HepG2 (cell line): ENCODE results near the gene AFAP1. TPM values are rescaled to one million over a fixed set of nuclear protein-coding genes. Genes with fewer than 3 reads are reported as not detected.

Source experiments
- ATAC-seq: fragments of 200-7000 bp; cut with Tn5 transposase; 3 replicates; pipeline ENCODE4 v1.9.1; 2020; ENCODE audit warnings: mild to moderate bottlenecking, moderate library complexity
- BruUV-seq: library from RNA; stranded (reverse); fragments of 400-500 nt; replicated peaks from 2 replicates; lab custom pipeline; 2021; lab: Mats Ljungman, UMichigan
- CTCF ChIA-PET: fragments of 300-600 bp; formaldehyde crosslinking; extraction: SDS; loops from one replicate; lab custom pipeline; 2021; ENCODE audit warnings: low total read pairs, inconsistent platforms, low intra/inter-chr PET ratio; lab: Yijun Ruan, JAX
- POLR2A ChIA-PET: fragments of 350-600 bp; sonication (Branson Sonifier 250); formaldehyde crosslinking; loops from one replicate; lab custom pipeline; 2020; ENCODE audit warnings: antibody characterized with exemption, inconsistent platforms; lab: Yijun Ruan, JAX
- DNase-seq: peaks from one replicate; pipeline ENCODE4 v3.0.0-alpha.2; 2015; ENCODE audit warnings: low spot score
- FAIRE-seq: peaks from 3 replicates; lab custom pipeline; 2011; peaks lifted over from hg19 to GRCh38; lab: Jason Lieb, UNC
- H2AFZ ChIP-seq: one replicate; pipeline ENCODE4 v1.6.1; 2011; ENCODE audit warnings: low read length, inconsistent platforms
- H3K27ac ChIP-seq: fragments of 300-600 bp; 3 replicates; pipeline ENCODE4 v1.8.0; 2011; ENCODE audit warnings: mixed run types, mild to moderate bottlenecking, mixed read lengths, low read length, inconsistent platforms; ENCODE audit not compliant: insufficient read depth; ENCODE audit errors: extremely low read length
- H3K27me3 ChIP-seq, 2 experiments: fragments of 200-600 bp in 1 of 2; 2 replicates in 1 of 2; 3 replicates in 1 of 2; pipeline versions ENCODE4 v1.6.0 to v1.8.0; 2011; ENCODE audit warnings: low read length in 2 of 2, mild to moderate bottlenecking in 2 of 2, moderate library complexity in 2 of 2, inconsistent platforms in 1 of 2; ENCODE audit not compliant: insufficient read depth in 2 of 2, control insufficient read depth in 1 of 2
- H3K36me3 ChIP-seq, 2 experiments: fragments of 200-600 bp in 1 of 2; replicated peaks in 1 of 2; 2 replicates in 1 of 2; 3 replicates in 1 of 2; pipeline versions ENCODE4 v1.5.1 to v1.8.0; 2011; ENCODE audit warnings: low read length in 2 of 2, inconsistent platforms in 1 of 2; ENCODE audit not compliant: insufficient read depth in 2 of 2, control insufficient read depth in 1 of 2
- H3K4me1 ChIP-seq: 2 replicates; pipeline ENCODE4 v1.5.1; 2012; ENCODE audit warnings: low read length, inconsistent platforms; ENCODE audit not compliant: insufficient read depth
- H3K4me2 ChIP-seq: 2 replicates; pipeline ENCODE4 v1.6.0; 2011; ENCODE audit warnings: low read depth, low read length, inconsistent platforms
- H3K4me3 ChIP-seq, 3 experiments: fragments of 200-600 bp in 1 of 3; sonication (generic), shearing (Covaris generic) in 1 of 3; replicated peaks in 1 of 3; 2 replicates each; pipeline ENCODE4 v1.5.1; 2011 to 2016; ENCODE audit warnings: low read length in 3 of 3, inconsistent platforms in 2 of 3, low read depth in 2 of 3, mild to moderate bottlenecking in 2 of 3, control low read depth in 1 of 3, mixed read lengths in 1 of 3; ENCODE audit not compliant: insufficient read depth in 1 of 3
- H3K79me2 ChIP-seq: one replicate; pipeline ENCODE4 v1.6.1; 2011; ENCODE audit warnings: low read length, inconsistent platforms; ENCODE audit not compliant: insufficient read depth
- H3K9ac ChIP-seq: 2 replicates; pipeline ENCODE4 v1.6.0; 2011; ENCODE audit warnings: mild to moderate bottlenecking, low read depth, low read length, inconsistent platforms; ENCODE audit not compliant: insufficient read depth
- H3K9me3 ChIP-seq: 2 replicates; pipeline ENCODE4 v1.5.1; 2012; ENCODE audit warnings: mild to moderate bottlenecking, low read length
- H4K20me1 ChIP-seq: 2 replicates; pipeline ENCODE4 v1.6.0; 2011; ENCODE audit warnings: inconsistent platforms, mild to moderate bottlenecking, low read length, moderate library complexity; ENCODE audit not compliant: insufficient read depth
- ATM ChIP-seq: fragments of 450-650 bp; IDR thresholded peaks from 2 replicates; pipeline ENCODE4 v1.7.1; 2017; ENCODE audit warnings: mild to moderate bottlenecking, borderline replicate concordance
- CEBPB ChIP-seq: IDR thresholded peaks from 2 replicates; pipeline ENCODE4 v1.6.1; 2011; ENCODE audit warnings: low read depth, low read length, improper control_type of control experiment, borderline replicate concordance
- FOXC1 ChIP-seq: sonication (generic); formaldehyde crosslinking; IDR thresholded peaks from 2 replicates; pipeline ENCODE4 v1.8.0; 2022; ENCODE audit warnings: mild to moderate bottlenecking, missing genetic modification reagents, borderline replicate concordance
- FOXP4 ChIP-seq: sonication (generic); formaldehyde crosslinking; IDR thresholded peaks from 2 replicates; pipeline ENCODE4 v1.4.0; 2020; ENCODE audit warnings: missing genetic modification reagents
- MAFF ChIP-seq: IDR thresholded peaks from 2 replicates; pipeline ENCODE4 v1.6.1; 2011; ENCODE audit warnings: low read depth, low read length, improper control_type of control experiment
- MTF2 ChIP-seq: sonication (generic); formaldehyde crosslinking; IDR thresholded peaks from 2 replicates; pipeline ENCODE4 v1.5.0; 2020; ENCODE audit warnings: missing genetic modification reagents, borderline replicate concordance
- POGZ ChIP-seq: sonication (generic); formaldehyde crosslinking; IDR thresholded peaks from 2 replicates; pipeline ENCODE4 v1.4.0; 2020; ENCODE audit warnings: mild to moderate bottlenecking, missing genetic modification reagents
- SOX6 ChIP-seq, 2 experiments: fragments of 450-650 bp in 1 of 2; sonication (generic) in 1 of 2; formaldehyde crosslinking in 1 of 2; IDR thresholded peaks; 2 replicates each; pipeline versions ENCODE4 v1.4.0 to v1.6.1; 2017 to 2020; ENCODE audit warnings: antibody characterized with exemption in 1 of 2, mild to moderate bottlenecking in 1 of 2, missing genetic modification reagents in 1 of 2
- SRSF4 ChIP-seq: fragments of 200-400 bp; formaldehyde crosslinking; IDR thresholded peaks from one replicate; pipeline ENCODE4 v1.6.1; 2018; ENCODE audit warnings: mild to moderate bottlenecking, low read depth, low read length, moderate library complexity; ENCODE audit not compliant: poor library complexity, severe bottlenecking
- TARDBP ChIP-seq: sonication (generic); formaldehyde crosslinking; IDR thresholded peaks from 2 replicates; pipeline ENCODE4 v1.8.0; 2022; ENCODE audit warnings: mild to moderate bottlenecking, missing genetic modification reagents
- ZNF180 ChIP-seq: sonication (generic); formaldehyde crosslinking; IDR thresholded peaks from 2 replicates; pipeline ENCODE4 v1.4.0; 2020; ENCODE audit warnings: low read depth, missing genetic modification reagents, borderline replicate concordance
- ZNF235 ChIP-seq: sonication (generic); formaldehyde crosslinking; IDR thresholded peaks from 2 replicates; pipeline ENCODE4 v1.8.1; 2023; ENCODE audit warnings: mild to moderate bottlenecking, missing genetic modification reagents, borderline replicate concordance
- ZNF253 ChIP-seq: sonication (generic); formaldehyde crosslinking; IDR thresholded peaks from 2 replicates; pipeline ENCODE4 v1.8.0; 2022; ENCODE audit warnings: mild to moderate bottlenecking, missing genetic modification reagents, borderline replicate concordance
- ZNF274 ChIP-seq: sonication (generic); formaldehyde crosslinking; IDR thresholded peaks from 2 replicates; pipeline ENCODE4 v1.5.1; 2020; ENCODE audit warnings: mild to moderate bottlenecking, missing genetic modification reagents
- ZNF354B ChIP-seq: sonication (generic); formaldehyde crosslinking; IDR thresholded peaks from 2 replicates; pipeline ENCODE4 v1.8.0; 2022; ENCODE audit warnings: mild to moderate bottlenecking, missing genetic modification reagents
- ZNF562 ChIP-seq: sonication (generic); formaldehyde crosslinking; IDR thresholded peaks from 2 replicates; pipeline ENCODE4 v1.8.0; 2022; ENCODE audit warnings: missing genetic modification reagents, borderline replicate concordance
- ZNF615 ChIP-seq: sonication (generic); formaldehyde crosslinking; IDR thresholded peaks from 2 replicates; pipeline ENCODE4 v1.5.0; 2020; ENCODE audit warnings: mild to moderate bottlenecking, missing genetic modification reagents, borderline replicate concordance
- ZNF713 ChIP-seq: sonication (generic); formaldehyde crosslinking; IDR thresholded peaks from 2 replicates; pipeline ENCODE4 v1.4.0; 2020; ENCODE audit warnings: mild to moderate bottlenecking, missing genetic modification reagents
- WGBS: methylation state at CpG from one replicate; pipeline ENCODE4 v1.1.6; 2017; ENCODE audit warnings: low lambda C conversion rate; 5-methylcytosine and 5-hydroxymethylcytosine counted together
- in situ Hi-C: cut with HindIII; loops from 2 replicates; pipeline ENCODE4 v1.10.0; 2017; ENCODE audit warnings: low pct_unique_long_range_greater_than_20kb; ENCODE audit not compliant: extremely low pct_ligation_motif_present
- intact Hi-C: fragments of 100-400 bp; cut with micrococcal nuclease; formaldehyde crosslinking; loops from one replicate; pipeline ENCODE4 v1.10.0; 2022; ENCODE audit not compliant: unreplicated experiment
- polyA plus RNA-seq, 8 experiments: library from polyadenylated mRNA; depleted of rRNA in 3 of 8; stranded (reverse) in 7 of 8; unstranded in 1 of 8; fragments of >200 nt; fragmentation: Illumina TruSeq in 4 of 8; extraction: Trizol in 4 of 8; gene quantifications; 2 replicates each; pipeline versions ENCODE4 v1.2.1 to v1.2.3, GENCODE V29; 2011 to 2016; ENCODE audit warnings: low read depth in 4 of 8, missing spikeins in 1 of 8, mixed read lengths in 1 of 8; ENCODE audit not compliant: insufficient read depth in 1 of 8
- total RNA-seq, 5 experiments: library from RNA; depleted of rRNA; stranded (reverse); fragments of >200 nt; fragmentation: Illumina TruSeq; extraction: Trizol; gene quantifications; 2 replicates each; pipeline ENCODE4 v1.2.3, GENCODE V29; 2016; ENCODE audit warnings: low read depth in 1 of 5

The AFAP1 gene
- total and polyA plus RNA-seq, 2 of the 13 experiments (the other 11 are each of a cell fraction or from before 2014, with no cell fraction given) = 2.5 TPM

GRCh38 chr4:7839856-7840255, 99.8 kb downstream of the AFAP1 start:
- CTCF ChIA-PET = no interaction called here
- intact Hi-C loops = loop anchor here (5.0 kb wide), 1 partner anchor 568 kb away; no protein-coding TSS in a partner anchor

More at GRCh38 chr4:7839856-7840255, 99.8 kb downstream of the AFAP1 start:
- POLR2A ChIA-PET = no interaction called here
- WGBS = 62% methylated on average over 4 of the region's 4 CpGs
- no peaks in the 10 kb centered on the region for H3K27me3 ChIP-seq
- no peak overlapping the region for H3K9ac ChIP-seq
- no peak for FAIRE-seq
- peaks cover 1 to 15% of the 10 kb centered on the region in 2 experiments; a peak in 2 of 5 replicates for H3K36me3 ChIP-seq
- BruUV-seq = no TSS peak
- no peaks in the 10 kb centered on the region for H3K79me2 ChIP-seq
- H2AFZ ChIP-seq = no peak overlapping the region
- no peak overlapping the region for H3K4me2 ChIP-seq
- DNase-seq = no peak
- TF ChIP-seq ZNF253 (CRISPR knock-in tag) (no peak), ZNF713 (CRISPR knock-in tag) (no peak), ZNF180 (no peak), SRSF4 (no peak), MTF2 (CRISPR knock-in tag) (no peak), FOXC1 (CRISPR knock-in tag) (no peak), SOX6 (IDR thresholded peaks at IDR 0.05) (no peak), SOX6 (CRISPR knock-in tag; IDR thresholded peaks at IDR 0.05) (no peak), FOXP4 (CRISPR knock-in tag) (no peak), ZNF562 (CRISPR knock-in tag) (no peak), ATM (no peak), POGZ (CRISPR knock-in tag) (no peak), TARDBP (CRISPR knock-in tag) (no peak), ZNF354B (no peak), ZNF235 (CRISPR knock-in tag) (no peak), MAFF (no peak), ZNF274 (CRISPR knock-in tag) (no peak), CEBPB (no peak), ZNF615 (CRISPR knock-in tag) (no peak)
- H3K27ac ChIP-seq = no peak overlapping the region
- H3K9me3 ChIP-seq = no peaks in the 10 kb centered on the region
- no peak overlapping the region for H3K4me3 ChIP-seq
- H3K4me1 ChIP-seq = peaks cover 20% of the 10 kb centered on the region
- no peaks in the 10 kb centered on the region for H4K20me1 ChIP-seq
- in situ Hi-C loops = no loop called here
- ATAC-seq = no peak
